SK-N-MC (cell line): ENCODE results near the gene SUPT6H.

Source experiments
- EZH2 ChIP-seq: fragments of 200-600 bp; sonication (generic); IDR thresholded peaks from one replicate; pipeline ENCODE4 v1.6.1; 2017; ENCODE audit warnings: antibody characterized with exemption
- FOXP2 ChIP-seq: optimal IDR thresholded peaks from 2 replicates; pipeline ENCODE3; 2011; ENCODE audit warnings: mild to moderate bottlenecking, moderate library complexity; ENCODE audit not compliant: insufficient read depth; ENCODE audit errors: extremely low read length, control extremely low read depth
- POLR2AphosphoS5 ChIP-seq: IDR thresholded peaks from 2 replicates; pipeline ENCODE4 v1.6.1; 2012; ENCODE audit warnings: mild to moderate bottlenecking, low read depth, low read length, borderline replicate concordance

GRCh38 chr17:28747801-28748750 is 86.1 kb downstream of the SUPT6H start:
- no peak for TF ChIP-seq EZH2
- TF ChIP-seq POLR2AphosphoS5, result no peak; the same call in 1 of the 2 replicates
- TF ChIP-seq FOXP2, result no peak
